Keratinocyte (primary cell): Measurements from ENCODE around the gene ANKRD2. TPM values are rescaled to one million over a fixed set of nuclear protein-coding genes. Genes with fewer than 3 reads are reported as not detected.

Experiments
- DNase-seq: peaks from one replicate; pipeline ENCODE4 v3.0.0-alpha.2; 2011; ENCODE audit warnings: low read depth, missing footprints, low spot score
- FAIRE-seq: peaks from 2 replicates; lab custom pipeline; 2011; peaks lifted over from hg19 to GRCh38; lab: Jason Lieb, UNC
- H2AFZ ChIP-seq: 2 replicates; pipeline ENCODE4 v1.6.0; 2012; ENCODE audit warnings: low read length, control low read depth, inconsistent platforms; ENCODE audit not compliant: control insufficient read depth
- H3K27ac ChIP-seq: 2 replicates; pipeline ENCODE4 v1.5.1; 2011; ENCODE audit warnings: low read length; ENCODE audit not compliant: control insufficient read depth, insufficient read depth
- H3K27me3 ChIP-seq: 3 replicates; pipeline ENCODE4 v1.6.0; 2011; ENCODE audit warnings: low read length; ENCODE audit not compliant: control insufficient read depth, insufficient read depth; ENCODE audit errors: extremely low read depth
- H3K36me3 ChIP-seq, 2 experiments: 2 replicates in 1 of 2; 3 replicates in 1 of 2; pipeline ENCODE4 v1.5.1; 2011; ENCODE audit warnings: low read length in 2 of 2, mild to moderate bottlenecking in 1 of 2; ENCODE audit not compliant: control insufficient read depth in 2 of 2, insufficient read depth in 2 of 2; ENCODE audit errors: extremely low read depth in 1 of 2
- H3K4me1 ChIP-seq: 3 replicates; pipeline ENCODE4 v1.5.1; 2011; ENCODE audit warnings: low read length; ENCODE audit not compliant: control insufficient read depth, insufficient read depth; ENCODE audit errors: extremely low read depth
- H3K4me2 ChIP-seq: 3 replicates; pipeline ENCODE4 v1.6.0; 2011; ENCODE audit warnings: low read depth, low read length; ENCODE audit not compliant: control insufficient read depth, insufficient read depth; ENCODE audit errors: extremely low read depth
- H3K4me3 ChIP-seq, 3 experiments: fragments of 200-600 bp in 1 of 3; sonication (generic) in 1 of 3; 2 replicates in 2 of 3; 3 replicates in 1 of 3; pipeline ENCODE4 v1.5.1; 2011 to 2016; ENCODE audit warnings: low read length in 3 of 3, mild to moderate bottlenecking in 3 of 3, control low read depth in 2 of 3, inconsistent platforms in 1 of 3, low read depth in 1 of 3, mixed read lengths in 1 of 3, mixed run types in 1 of 3, moderate library complexity in 1 of 3; ENCODE audit not compliant: control insufficient read depth in 2 of 3, insufficient read depth in 2 of 3; ENCODE audit errors: extremely low read depth in 1 of 3
- H3K79me2 ChIP-seq: 2 replicates; pipeline ENCODE4 v1.6.0; 2012; ENCODE audit warnings: low read length; ENCODE audit not compliant: control insufficient read depth, insufficient read depth
- H3K9ac ChIP-seq: 3 replicates; pipeline ENCODE4 v1.6.0; 2011; ENCODE audit warnings: low read length; ENCODE audit not compliant: control insufficient read depth, insufficient read depth; ENCODE audit errors: extremely low read depth
- H3K9me1 ChIP-seq: 3 replicates; pipeline ENCODE4 v1.6.0; 2011; ENCODE audit warnings: low read length; ENCODE audit not compliant: control insufficient read depth, insufficient read depth; ENCODE audit errors: extremely low read depth
- H3K9me3 ChIP-seq: 2 replicates; pipeline ENCODE4 v1.5.1; 2012; ENCODE audit warnings: low read depth, low read length; ENCODE audit not compliant: control insufficient read depth
- H4K20me1 ChIP-seq: 3 replicates; pipeline ENCODE4 v1.6.0; 2011; ENCODE audit warnings: low read length; ENCODE audit not compliant: control insufficient read depth, insufficient read depth; ENCODE audit errors: extremely low read depth
- CTCF ChIP-seq, 3 experiments: IDR thresholded peaks in 1 of 3; conservative IDR thresholded peaks in 1 of 3; optimal IDR thresholded peaks in 1 of 3; 2 replicates in 2 of 3; 3 replicates in 1 of 3; pipeline versions ENCODE3 to v1.5.1; 2011; ENCODE audit warnings: low read length in 3 of 3, mild to moderate bottlenecking in 3 of 3, moderate library complexity in 2 of 3, control low read depth in 1 of 3, inconsistent platforms in 1 of 3; ENCODE audit not compliant: insufficient read depth in 2 of 3; ENCODE audit errors: extremely low read depth in 1 of 3
- EZH2 ChIP-seq: IDR thresholded peaks from one replicate; pipeline ENCODE4 v1.6.1; 2012; ENCODE audit warnings: inconsistent platforms, mild to moderate bottlenecking, low read length, moderate library complexity
- dilution Hi-C: fragments of 300-500 bp; cut with MboI; formaldehyde crosslinking; loops from one replicate; pipeline ENCODE4 v1.7.0; 2020; ENCODE audit warnings: low sequenced_read_pairs; ENCODE audit not compliant: extremely low pct_ligation_motif_present
- polyA plus RNA-seq, 5 experiments: library from polyadenylated mRNA; depleted of rRNA in 3 of 5; stranded (reverse) in 3 of 5; stranded (forward) in 1 of 5; unstranded in 1 of 5; fragments of >200 nt; gene quantifications; 1 replicate in 1 of 5; 2 replicates in 3 of 5; 3 replicates in 1 of 5; pipeline versions ENCODE4 v1.2.1 to v1.2.3, GENCODE V29; 2011 to 2012; ENCODE audit warnings: missing spikeins in 2 of 5, low read depth in 1 of 5, low replicate concordance in 1 of 5

The ANKRD2 gene
- polyA plus RNA-seq, 1 donor (not counting 4 experiments of a cell fraction or from before 2014, with no cell fraction given), result 0.38 TPM

- H3K9ac ChIP-seq, result no peak overlapping the region
- H3K9me1 ChIP-seq, result no peaks in the 10 kb centered on the region
- peaks cover 4% of the 10 kb centered on the region for H3K4me1 ChIP-seq
- no peaks in the 10 kb centered on the region for H3K79me2 ChIP-seq
- no peak overlapping the region for H2AFZ ChIP-seq
- FAIRE-seq (no peak), DNase-seq (no peak)
- no peak overlapping the region for H3K4me3 ChIP-seq
- TF ChIP-seq EZH2, result no peak
- no peak for TF ChIP-seq CTCF (optimal IDR thresholded peaks at IDR 0.05 in 1 of 3, IDR thresholded peaks at IDR 0.05 in 1 of 3, conservative IDR thresholded peaks at IDR 0.05 in 1 of 3; ENCODE audit: extremely low read depth in 1 of 3, insufficient read depth in 2 of 3, low read length in 3 of 3)
- H4K20me1 ChIP-seq, result no peaks in the 10 kb centered on the region
- no peak overlapping the region for H3K4me2 ChIP-seq
- H3K9me3 ChIP-seq, result no peaks in the 10 kb centered on the region
- no peaks in the 10 kb centered on the region for H3K36me3 ChIP-seq
- no peak overlapping the region for H3K27ac ChIP-seq
- dilution Hi-C loops, result no loop called here
- no peaks in the 10 kb centered on the region for H3K27me3 ChIP-seq
These were observed 18.3 kb downstream of the ANKRD2 start for GRCh38 chr10:97590748-97591495.

DNA sequence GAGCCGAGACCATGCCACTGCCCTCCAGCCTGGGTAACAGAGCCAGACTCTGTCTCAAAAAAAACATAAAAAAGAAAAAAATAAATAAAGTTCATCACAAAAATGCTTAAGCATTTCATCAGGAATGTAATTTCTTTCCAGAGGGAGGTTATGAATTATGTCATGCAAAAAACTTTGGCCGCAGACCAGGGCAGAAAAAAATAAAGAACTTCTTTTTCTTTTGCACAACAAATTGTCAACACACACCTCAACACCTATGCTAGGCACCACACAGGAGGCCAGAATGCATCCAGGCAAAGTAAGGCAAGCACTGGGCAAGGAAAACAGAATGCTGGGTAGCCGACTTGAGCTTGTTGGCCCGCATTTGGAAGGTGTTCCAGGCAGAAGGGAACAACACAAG, 20.8 kb downstream of the ANKRD2 start:
- Histone ChIP-seq H3K4me3 (no peak overlapping the region), H3K36me3 (no peaks in the 10 kb centered on the region), H3K9me1 (no peaks in the 10 kb centered on the region), H3K4me2 (no peak overlapping the region), H3K9ac (no peak overlapping the region), H3K4me1 (peaks cover 18% of the 10 kb centered on the region), H3K9me3 (no peaks in the 10 kb centered on the region), H4K20me1 (no peaks in the 10 kb centered on the region), H3K27me3 (no peaks in the 10 kb centered on the region), H3K79me2 (no peaks in the 10 kb centered on the region), H3K27ac (no peak overlapping the region), H2AFZ (no peak overlapping the region)
- dilution Hi-C loops, result no loop called here
- FAIRE-seq, result no peak
- DNase-seq, result no peak
- no peak for TF ChIP-seq CTCF (optimal IDR thresholded peaks at IDR 0.05 in 1 of 3, IDR thresholded peaks at IDR 0.05 in 1 of 3, conservative IDR thresholded peaks at IDR 0.05 in 1 of 3; ENCODE audit: extremely low read depth in 1 of 3, insufficient read depth in 2 of 3, low read length in 3 of 3)
- no peak for TF ChIP-seq EZH2
